NOMO-1 treated with dmso at 0.1 percent for 144 hours (cell line): ENCODE results near the gene ACOT11.
"Not testable (repeated sequence)": the region's sequence is repeated elsewhere in the genome, so short reads cannot be mapped to it uniquely, and the experiment has no call there.

Experiments used
- DNase-seq: peaks from one replicate; lab custom pipeline; 2025; ENCODE audit not compliant: unreplicated experiment; lab: John Stamatoyannopoulos, UW

Gene ACOT11

GRCh38 chr1:54536656-54537055 lies 11.4 kb upstream of the ACOT11 start:
- DNase-seq = not testable (repeated sequence)

DNA sequence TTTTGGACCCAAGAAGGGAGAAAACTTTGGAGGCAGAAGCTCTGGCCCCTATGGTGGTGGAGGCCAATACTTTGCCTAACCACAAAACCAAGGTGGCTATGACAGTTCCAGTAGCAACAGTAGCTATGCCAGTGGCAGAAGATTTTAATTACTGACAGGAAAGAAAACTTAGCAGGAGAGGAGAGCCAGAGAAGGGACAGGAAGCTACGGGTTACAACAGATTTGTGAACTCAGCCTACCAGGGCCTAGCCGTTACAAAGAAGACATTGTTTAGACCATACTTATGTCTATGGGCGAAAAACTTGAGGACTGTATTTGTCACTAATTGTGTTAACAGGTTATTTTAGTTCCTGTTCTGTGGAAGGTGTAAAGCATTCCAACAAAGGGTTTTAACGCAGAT lies 10.4 kb upstream of the ACOT11 start:
- no peak for DNase-seq

DNA sequence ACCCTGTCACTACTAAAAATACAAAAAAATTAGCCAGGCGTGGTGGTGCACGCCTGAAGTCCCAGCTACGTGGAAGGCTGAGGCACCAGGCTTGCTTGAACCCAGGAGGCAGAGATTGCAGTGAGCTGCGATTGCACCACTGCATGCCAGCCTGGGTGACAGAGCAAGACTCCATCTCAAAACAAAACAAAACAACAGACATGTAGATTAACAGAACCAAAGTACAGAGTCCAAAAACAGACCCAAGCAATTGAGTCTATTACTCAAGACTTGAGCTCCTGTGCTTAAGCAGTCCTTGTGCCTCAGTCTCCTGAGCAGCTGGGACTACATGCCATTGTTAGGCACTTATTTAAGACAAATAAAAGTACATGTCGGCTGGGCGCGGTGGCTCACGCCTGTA lies 9.5 kb upstream of the ACOT11 start:
- DNase-seq = no peak

DNA sequence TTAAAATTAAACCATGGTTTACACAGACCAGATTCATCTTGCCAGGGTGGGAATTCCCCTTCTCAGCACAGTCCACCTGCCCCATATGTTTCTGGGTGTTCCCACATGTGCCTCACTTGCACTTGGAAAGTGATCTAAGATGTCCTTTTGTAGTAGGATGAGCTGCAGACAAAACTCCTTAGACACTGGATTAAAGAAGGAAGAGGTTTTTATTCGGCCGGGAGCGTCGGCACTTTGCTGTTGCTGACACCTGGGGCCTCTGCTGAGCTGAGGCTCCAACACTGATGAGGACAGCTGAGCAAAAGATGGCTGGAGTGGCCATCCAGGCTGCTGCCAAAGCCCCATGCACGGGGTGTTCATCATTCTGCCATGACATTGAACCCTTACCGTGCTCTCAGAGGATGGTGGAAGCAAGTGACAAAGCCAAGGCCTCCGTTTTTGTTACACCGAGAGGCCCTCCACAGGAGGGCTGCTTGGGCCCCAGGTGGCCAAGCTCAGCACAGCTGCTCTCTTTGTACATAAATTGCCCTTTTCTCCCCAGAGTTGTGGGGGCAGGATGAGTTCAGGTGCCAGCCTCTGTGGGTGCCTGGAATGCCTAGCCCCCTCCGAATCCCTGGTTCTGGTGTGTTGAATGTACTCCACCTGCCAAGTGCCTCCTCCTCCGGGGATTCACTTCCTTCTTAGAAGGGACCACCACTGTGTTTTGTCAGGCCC lies 7.3 kb upstream of the ACOT11 start:
- DNase-seq = no peak

GRCh38 chr1:54542120-54542961 lies 5.7 kb upstream of the ACOT11 start:
- DNase-seq = peak; percentile 77

- DNase-seq = no peak
Observed at GRCh38 chr1:54542962-54543539, 5.0 kb upstream of the ACOT11 start.

DNA sequence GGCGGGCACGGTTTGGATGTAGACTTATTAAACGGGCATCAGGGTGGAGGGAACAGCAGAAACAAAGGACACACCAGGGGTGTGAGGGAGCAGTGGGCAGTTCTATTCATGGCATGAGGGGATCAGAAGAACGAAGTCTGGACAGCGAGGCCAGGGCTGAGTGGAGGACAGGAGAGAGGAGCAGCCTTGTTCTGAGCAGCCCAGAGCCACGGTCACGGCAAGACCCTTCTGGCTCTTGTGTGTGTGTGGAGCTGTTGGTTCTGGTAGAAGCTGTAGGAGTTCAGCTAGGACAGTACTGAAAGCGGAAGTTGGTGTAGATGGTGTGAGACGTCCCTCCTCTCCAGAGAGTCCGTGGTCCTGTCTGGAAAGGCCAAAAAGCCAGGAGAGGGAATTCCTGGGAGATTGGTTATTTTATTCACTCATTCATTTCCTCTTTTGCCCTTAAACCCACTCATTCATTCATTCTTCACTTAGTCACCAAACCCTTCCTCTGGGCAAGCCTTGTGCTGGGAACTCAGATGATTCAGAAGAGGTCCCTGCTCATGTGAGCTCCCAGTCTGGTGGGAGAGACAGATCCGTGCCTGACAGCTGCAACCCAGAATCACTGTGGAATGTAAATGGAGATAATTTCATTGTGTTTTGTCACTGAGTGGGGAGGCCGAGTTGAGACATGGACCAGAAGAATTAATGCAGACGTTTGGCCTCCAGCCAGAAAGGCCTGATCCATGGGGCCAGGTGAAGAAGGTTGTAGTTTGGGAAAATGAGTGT lies 4.1 kb upstream of the ACOT11 start:
- DNase-seq = peak; percentile 36

GRCh38 chr1:54545916-54546635 lies 2.0 kb upstream of the ACOT11 start:
- DNase-seq = no peak

DNA sequence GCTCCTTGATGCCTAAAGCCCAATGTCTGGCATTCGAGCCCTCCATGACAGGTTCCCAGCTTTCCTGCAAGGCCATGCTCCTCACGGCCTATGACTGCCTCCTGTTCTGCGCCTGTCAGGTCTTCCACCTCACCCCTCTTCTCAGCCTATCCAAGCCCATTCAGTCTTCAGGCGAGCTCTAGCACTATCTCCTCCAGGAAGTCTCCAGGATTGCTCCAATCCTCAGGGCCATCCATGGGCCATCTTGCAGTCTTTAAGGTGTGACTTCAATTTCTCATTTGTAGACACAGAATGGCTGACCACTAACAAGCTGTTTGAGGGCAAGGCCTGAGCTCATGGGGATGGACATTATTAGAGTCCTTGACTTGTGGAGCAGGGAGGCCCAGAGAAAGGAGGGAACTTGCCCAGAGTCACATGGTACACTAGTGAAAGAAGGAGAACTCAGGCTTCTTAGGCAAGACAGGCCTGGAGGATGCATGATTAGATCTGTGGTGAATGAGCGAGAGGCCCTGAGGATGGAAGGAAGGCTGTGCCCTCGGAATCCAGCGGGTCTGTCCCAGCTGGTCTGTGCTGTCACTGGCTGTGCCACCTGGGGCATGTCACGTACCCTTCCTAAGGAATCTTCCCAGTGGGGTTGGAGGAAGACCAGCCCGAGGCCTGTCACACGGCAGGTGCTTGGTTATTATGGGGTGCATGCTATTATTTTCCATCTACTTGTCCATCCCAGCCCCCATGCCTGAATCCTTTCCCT lies 1.2 kb upstream of the ACOT11 start:
- peak; percentile 53 for DNase-seq

DNA sequence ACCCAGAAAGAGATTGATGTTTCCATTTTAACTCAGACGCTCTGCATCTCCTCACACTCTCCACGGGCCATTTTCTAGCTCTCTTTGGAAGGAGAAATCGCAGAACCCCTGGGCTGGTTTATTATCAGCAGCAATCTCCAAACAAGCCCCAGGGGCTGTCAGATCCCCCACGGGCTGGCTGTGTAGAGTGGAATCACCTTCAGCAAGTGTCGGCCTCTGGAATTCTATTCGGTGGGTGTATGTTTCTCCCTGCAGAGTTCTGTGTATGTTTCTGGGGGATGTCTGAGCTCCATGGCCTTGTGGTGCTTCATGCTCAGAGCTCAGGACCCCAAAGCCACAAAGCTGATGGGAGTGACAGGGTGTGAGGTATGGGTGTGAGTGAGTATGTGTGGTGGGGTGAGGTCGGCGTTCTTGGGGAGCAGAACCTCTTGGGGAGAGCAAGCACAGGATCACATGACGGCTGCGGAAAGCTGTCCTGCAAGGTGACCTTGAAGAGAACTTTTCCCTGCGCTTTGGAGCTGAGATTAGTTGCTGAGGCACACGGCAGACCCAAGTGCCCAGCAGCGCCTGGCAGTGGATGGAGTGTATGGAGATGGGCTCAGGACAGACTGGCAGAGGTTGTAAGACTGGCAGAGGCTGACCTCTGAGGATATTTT lies 489 bp downstream of the ACOT11 start:
- no peak for DNase-seq

DNA sequence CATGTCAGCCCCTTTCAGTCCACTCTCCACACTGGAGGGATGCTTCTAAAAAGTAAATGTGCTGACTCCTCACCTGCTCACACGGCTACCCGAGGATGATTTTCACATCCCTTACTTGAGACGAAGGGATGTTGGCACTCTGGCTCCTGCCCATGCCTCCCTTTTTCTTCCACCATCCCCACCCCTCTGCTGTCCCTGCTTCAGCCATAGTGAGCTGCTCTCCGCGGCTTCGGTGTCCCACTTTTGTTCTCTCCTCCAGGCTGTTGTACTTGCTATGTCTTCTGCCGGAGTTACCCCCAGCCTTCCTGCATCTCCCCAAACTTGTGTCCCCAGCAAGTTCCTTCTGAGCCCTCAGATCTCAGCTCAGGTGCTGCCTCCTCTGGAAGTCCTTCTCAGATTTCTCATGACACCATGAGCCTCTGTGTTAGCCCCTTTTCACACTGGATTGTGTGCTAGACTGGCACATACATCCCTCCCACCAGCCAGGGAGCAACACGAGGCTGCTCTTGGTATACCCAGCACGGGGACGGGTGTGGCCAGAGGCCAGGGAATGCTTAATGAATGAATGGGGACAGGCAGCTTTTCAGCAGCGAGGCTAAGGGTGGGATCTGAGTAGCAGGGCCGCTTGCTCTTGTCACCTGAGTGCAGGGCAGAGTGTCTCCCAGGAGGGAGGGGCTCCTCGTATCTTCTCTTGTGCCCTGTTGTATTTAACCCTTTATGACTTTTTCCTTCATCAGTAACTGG lies 1.3 kb downstream of the ACOT11 start:
- no peak for DNase-seq

- DNase-seq = no peak
Observed at GRCh38 chr1:54551891-54552290, 3.9 kb downstream of the ACOT11 start.

- DNase-seq = no peak
Observed at GRCh38 chr1:54553602-54554313, 5.7 kb downstream of the ACOT11 start.

DNA sequence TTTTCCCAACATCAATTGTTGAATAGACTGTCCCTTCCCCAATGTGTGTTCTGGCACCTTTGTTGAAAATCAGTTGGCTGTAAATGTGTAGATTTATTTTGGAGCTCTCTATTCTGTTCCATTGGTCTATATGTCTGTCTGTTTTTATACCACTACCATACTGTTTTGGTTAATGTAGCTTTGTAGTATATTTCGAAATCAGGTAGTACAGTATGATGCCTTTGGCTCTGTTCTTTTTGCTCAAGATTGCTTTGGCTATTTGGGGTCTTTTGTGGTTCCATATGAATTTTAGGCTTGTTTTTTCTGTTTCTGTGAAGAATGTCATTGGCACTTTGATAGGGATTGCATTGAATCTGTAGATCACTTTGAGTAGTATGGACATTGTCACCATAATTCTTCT lies 8.1 kb downstream of the ACOT11 start:
- DNase-seq = no peak

DNA sequence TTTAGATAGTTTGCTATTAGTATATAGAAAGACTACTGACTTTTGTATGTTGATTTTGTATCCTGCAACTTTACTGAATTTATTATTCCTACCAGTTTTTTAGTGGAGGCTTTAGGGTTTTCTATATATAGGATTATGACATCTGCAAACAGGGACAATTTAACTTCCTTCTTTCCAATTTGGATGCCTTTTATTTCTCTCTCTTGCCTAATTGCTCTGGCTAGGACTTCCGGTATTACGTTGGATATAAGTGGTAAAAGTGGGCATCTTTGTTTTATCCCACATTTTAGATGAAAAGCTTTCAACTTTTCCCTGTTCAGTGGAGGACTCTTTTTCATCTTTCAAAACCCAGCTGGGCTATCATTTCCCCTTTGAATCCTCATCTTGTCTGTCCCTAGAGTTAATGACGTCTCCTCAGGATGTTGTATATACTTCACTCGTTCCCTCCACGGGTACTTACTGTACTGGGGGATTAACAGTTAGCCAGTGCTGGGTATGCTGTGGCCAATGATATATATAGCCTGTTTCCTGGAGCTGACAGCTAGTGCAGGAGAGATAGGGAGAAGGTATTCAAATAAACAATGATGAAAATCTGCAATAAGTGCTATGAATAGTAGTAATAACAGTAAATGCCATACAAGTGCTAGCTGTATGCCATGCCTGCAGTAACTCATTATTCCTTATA lies 9.8 kb downstream of the ACOT11 start:
- no peak for DNase-seq

DNA sequence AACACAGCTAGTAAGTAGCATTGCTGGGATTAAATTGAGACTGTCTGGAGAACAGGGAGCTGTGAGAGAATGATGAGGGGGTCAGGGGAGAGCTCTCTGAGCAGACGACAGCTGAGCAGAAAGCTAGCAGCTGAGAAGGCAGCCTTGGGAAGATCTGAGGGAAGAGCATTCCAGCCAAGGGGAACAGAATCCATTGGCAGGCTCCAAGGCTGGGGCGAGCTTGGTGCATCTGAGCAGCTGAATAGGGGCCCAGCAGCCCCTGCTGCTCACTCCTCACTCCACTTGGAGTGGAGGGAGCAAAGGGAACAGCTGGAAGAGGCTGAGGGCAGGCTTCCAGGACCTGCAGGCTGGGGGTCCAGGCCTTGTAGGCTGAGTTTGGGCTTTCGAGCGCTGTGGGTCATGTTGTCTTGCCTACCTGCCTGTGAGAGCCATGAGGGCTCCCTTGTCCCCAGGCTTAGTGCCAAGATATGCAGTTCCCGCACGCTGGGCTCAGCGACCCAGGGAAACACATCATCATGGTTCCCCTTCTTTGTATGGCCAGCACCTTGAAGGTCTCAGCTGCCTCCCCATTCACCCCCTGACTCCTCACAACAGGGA lies 10.5 kb downstream of the ACOT11 start:
- DNase-seq = no peak

GRCh38 chr1:54559111-54559548 lies 11.1 kb downstream of the ACOT11 start:
- DNase-seq = no peak
